GM18511 (cell line): ENCODE measurements around the gene CLIP4.

Source experiments
- ATAC-seq: cut with Tn5 transposase; IDR thresholded peaks from one replicate; pipeline ENCODE4 v1.9.1; 2021; ENCODE audit warnings: mild to moderate bottlenecking, moderate library complexity; ENCODE audit not compliant: unreplicated experiment

Gene CLIP4

DNA sequence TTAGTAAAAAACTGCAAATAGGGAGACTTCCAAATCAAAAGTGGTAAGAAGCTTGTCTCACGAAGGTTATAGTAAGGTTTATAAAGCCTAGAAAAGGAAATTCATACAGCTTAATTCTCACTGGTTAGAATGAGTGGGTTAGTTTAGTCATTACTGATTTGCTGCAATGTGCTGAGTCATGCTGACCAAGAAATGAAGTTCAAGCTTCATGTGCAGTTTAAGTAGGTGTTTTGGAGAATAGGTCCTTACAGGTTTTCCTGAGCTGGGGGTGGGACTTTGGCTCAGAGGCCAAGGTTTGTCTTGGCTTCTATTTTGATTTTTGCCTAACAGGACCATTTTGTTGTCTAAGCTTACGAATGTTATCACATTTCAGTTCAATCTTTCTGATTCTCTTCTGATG, 15.1 kb downstream of the CLIP4 start:
- ATAC-seq, result peak; percentile 81

DNA sequence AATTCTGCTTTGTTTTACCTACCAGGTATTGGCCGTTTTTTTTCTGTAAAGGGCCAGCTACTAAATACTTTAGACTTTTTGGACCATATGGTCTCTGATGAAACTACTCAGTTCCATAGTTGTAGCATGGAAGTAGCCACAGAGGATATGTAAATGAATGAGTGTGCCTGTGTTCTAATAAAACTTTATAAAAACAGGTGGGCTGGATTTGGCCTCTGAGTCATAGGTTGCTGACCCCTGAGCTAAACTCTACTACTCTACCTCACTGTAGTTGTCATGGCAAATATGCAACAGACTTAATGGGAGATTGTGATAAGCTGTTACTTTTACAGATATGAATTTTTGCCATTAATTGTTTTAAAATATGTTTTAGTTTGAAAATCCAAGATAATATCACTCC, 19.7 kb downstream of the CLIP4 start:
- ATAC-seq, result no peak

DNA sequence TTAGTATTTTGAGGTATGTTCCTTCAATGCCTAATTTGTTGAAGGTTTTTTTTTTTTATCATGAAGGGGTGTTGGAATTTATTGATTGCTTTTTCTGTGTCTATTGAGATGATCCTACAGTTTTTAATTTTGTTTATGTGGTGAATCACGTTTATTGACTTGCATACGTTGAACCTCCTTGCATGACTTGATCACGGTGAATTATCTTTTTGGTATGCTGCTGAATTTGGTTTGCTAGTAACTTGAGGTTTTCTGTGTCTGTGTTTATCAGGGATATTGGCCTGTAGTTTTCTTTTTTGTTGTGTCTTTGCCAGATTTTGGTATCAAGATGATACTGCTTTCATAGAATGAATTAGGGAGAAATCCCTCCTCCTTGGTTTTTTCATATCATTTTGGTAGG, 23.9 kb downstream of the CLIP4 start:
- no peak for ATAC-seq

DNA sequence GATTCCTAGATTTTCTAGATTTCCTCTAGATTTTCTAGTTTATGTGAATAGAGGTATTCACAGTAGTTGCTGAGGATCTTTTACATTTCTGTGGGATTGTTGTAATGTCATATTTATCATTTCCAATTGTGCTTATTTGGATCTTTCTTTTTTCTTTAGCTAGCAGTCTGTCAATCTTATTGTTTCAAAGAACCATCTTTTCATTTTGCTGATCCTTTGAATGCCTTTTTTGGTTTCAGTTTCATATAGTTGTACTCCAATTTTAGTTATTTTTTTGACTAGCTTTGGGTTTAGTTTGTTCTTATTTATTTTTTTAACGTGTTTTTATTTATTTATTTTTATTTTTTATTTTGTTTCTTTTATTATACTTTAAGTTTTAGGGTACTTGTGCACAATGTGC, 24.5 kb downstream of the CLIP4 start:
- no peak for ATAC-seq

DNA sequence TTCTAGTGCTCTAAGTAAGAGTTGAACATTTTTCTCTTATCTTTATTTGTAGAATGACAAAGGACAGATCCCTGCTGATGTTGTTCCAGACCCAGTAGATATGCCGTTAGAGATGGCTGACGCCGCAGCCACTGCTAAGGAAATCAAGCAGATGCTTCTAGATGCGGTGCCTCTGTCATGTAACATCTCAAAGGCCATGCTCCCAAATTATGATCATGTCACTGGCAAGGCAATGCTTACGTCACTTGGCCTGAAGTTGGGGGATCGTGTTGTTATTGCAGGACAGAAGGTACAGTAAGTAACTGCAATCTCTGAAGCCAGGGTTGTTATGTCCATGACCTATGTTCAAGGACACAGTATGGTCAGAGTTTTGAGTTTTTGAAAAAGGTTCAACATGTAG, 28.4 kb downstream of the CLIP4 start:
- no peak for ATAC-seq

DNA sequence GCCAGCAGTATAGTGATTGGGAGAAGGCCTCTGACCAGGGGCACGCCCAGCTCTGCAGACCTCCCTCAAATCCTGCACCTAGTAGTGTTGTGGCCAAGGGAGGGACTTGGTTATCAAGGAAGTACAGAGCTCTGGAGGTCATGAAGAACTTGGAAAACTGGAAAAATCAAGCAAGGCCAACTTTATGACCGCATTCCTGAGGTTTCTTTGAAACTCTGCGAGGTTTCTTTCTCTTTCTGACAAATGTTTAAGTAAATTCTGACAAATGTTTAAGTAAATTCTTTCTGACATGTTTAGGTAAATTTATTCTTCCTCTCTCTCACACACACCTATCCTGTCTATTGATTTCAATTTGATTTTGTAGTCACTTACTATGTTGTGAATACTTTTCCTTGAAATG, 31.0 kb downstream of the CLIP4 start:
- no peak for ATAC-seq

DNA sequence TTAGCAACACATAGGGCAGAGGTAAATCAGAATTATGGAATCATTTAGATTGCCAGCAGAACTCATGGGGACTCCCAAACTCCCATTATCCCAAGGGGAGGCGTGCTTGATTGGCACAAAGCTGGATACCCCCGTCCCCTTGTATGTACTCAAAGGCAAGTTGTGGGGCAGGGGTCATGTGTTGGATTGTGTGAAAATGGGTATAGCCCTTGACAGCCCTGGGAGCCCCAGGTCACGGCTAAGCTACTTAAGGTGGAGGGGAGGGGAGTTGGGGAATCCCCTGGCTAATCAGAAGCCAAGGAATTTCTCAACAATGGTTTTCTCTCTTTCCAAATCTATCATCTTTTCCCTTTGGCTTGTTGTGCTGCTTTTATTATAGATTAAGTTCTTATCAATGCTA, 32.7 kb downstream of the CLIP4 start:
- no peak for ATAC-seq

DNA sequence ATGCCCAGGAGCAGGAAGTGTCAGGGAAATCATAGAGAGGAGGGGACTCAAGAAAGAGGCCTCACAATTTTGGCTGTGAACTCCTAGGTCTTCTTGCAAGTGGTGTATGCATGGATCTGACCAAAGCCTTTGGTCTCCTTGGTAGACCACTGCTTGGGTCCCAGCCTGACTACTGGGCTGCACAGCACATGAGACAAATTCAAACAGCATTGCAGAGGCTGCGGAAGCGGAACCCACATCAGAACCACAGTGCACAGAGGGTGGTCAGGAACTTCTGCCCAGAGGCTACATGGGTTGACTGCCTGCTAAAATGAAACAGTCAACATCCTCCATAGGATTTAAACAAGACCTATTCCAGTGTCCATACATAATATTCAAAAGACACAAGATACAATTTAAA, 39.4 kb downstream of the CLIP4 start:
- no peak for ATAC-seq

DNA sequence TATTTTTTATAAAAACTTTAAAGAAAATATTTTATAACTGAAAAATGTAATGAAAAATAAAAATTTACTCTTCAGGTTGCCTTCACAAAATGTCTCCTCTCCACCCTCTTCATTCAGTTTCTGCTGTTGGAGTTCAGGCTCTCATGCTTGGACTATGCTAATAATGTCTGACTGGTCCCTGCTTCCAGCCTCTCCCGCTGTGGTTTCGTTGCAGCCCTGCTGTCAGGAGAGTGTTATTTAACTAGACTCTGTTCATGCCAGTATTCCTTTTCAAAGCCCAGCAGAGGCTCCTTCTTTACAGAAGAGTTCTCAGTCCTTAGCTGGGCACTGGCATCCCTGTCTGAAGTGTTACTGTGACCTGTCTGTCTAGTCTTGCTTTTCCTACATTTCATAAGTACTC, 40.4 kb downstream of the CLIP4 start:
- no peak for ATAC-seq

DNA sequence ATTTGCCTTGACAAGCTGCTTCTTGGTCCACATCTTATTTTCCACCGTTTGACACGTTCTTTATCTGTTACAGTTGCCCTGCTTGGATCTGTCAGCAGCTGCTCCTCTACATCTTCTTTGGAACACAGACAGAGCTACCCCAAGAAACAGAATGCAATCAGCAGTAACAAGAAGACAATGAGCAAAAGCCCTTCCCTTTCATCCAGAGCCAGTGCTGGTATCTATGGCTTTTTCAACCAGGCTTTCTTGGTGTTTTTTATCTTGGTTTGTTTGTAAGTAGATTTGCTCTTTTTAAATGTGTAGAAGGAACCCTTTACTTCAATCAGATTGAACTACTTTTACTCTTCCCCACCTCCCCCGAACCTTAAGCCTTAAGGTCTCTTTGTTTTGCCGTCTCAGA, 41.9 kb downstream of the CLIP4 start:
- ATAC-seq, result no peak

DNA sequence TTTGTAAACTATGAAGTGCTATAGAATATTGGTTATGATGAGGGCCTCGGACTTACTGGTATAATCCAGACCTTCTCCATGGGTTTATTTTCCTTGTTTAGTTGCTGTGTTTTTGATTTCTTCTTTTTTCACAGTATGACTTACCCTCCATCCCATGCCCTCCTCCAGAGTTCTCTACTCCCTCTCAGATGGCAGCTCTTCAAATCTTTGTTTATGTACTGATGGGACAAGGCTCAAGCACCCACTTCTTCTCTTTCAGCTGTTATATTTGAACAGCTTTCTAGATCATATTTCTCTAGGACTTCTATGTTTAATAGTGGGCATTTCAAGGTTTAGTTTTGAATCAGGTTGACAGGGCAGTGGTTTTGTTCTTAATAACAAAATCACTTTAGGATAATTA, 43.9 kb downstream of the CLIP4 start:
- no peak for ATAC-seq

DNA sequence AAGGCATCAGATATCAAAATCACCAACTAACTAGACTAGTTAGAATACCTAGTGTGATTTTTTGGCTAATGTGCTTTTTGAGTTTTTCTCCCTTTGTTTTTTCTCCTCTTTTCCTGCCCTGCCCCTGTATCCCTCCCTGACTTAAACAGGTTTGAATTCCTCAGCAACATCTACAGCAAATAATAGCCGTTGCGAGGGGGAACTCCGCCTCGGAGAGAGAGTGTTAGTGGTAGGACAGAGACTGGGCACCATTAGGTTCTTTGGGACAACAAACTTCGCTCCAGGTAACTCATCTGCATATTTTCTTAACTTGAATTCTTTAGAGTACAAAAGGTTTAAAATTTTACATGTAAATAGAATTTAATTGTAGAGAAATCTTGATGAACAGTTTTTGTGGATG, 45.0 kb downstream of the CLIP4 start:
- no peak for ATAC-seq

DNA sequence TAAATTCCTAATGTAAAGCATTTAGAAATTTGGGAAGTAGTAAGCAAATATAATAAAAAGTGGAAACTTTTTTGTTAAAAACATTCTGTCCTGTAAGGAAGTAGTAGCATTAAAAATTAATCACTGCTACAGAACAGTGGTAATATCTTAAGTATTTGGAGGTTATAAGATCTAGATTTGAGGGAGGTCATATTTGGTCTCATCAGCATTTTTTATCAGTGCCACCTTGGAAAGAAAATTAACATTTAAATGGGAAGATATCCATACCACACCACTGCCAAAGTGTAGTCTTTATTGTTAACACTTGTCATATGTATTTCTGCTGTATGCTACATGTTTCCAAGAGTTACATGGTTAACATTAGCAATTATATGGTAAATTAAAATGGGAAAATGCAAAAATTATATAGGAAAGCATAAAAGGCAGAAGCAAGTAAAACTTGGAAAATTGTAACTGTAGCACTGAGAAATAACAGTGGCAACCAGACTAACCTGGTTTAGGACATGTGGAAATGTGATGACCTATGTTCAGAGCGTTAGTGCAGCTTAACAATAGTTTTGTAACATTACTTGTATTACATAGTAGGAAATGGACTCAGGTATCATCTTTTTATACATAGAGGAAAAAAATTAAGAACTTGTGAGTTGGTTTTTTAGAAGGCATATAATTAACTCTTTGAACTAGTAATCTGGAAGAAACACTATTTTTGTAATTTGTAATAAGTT, 47.2 kb downstream of the CLIP4 start:
- ATAC-seq, result no peak

DNA sequence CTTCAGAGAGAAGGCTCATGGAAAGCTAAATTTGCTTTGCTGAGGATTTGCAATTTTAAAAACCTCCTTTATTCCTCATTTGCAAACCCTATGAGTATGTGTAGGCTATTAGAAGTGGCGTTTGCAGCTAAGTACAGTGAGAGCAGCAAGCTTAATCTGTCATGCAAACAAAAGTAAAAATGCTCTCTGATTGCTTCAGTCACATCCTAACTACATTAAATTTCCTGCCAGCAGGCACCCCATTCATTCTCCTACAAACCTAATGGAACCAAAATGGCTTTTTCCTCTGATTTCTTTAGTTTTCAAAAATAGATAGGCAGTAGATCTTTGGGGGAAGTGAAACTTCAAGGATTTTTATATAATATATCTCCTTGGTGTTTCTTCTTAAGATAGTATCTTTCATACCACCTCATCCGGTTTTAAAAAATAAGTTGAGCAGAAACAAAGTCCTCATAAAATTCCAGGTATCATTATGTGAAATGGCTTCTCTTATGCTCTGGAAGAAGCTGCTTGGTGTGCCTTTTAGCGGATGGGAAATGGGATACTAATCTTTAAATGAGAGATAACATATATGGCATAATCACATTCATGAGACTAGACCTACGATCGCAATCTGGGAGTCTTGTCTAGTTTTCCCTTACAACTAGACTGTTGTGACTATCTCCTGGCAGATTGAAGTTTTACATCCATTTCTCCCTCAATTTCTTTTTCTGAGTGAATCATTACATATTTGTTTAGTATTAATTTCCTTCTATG, 49.1 kb downstream of the CLIP4 start:
- ATAC-seq, result no peak

DNA sequence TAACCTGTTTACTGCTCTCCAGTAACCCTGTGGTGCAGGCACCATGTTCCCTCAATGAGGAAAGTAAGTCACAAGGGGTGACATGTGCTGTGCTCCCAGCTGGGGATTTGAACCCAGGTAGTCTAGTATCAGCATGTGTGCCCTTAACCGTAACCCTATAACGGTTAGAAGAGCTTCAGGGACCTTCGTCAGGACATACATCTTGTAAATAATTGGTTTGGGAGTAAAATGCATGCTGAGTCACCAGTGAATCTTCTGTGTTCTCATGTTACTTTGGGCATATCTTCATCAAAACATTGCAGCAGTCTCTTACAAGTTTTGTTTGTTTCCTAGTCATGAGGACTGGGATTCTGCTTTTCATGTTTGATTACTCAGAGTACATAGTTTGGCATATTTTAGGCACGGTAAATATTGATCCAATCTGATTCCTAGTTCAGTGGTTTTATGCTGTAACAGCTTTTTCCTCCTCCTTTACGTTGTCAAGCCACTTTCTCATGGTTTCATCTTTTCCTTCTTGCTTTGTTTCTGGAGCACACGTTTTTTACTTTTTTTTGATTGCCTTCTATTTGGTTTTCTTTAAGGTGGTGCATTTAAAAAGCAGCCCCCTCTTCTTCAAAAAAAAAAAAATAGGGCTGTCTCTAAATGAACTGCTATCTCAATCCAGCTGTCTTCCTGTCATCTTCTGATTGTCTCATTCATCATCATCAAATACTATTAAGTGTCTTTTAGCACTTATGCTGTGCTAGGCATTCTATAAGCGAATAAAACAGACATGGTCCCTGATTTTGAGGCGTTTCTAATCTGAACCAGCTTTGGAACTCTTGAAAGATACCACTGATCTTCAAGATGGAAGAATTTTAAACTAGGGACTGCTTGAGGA, 50.4 kb downstream of the CLIP4 start:
- ATAC-seq, result no peak

DNA sequence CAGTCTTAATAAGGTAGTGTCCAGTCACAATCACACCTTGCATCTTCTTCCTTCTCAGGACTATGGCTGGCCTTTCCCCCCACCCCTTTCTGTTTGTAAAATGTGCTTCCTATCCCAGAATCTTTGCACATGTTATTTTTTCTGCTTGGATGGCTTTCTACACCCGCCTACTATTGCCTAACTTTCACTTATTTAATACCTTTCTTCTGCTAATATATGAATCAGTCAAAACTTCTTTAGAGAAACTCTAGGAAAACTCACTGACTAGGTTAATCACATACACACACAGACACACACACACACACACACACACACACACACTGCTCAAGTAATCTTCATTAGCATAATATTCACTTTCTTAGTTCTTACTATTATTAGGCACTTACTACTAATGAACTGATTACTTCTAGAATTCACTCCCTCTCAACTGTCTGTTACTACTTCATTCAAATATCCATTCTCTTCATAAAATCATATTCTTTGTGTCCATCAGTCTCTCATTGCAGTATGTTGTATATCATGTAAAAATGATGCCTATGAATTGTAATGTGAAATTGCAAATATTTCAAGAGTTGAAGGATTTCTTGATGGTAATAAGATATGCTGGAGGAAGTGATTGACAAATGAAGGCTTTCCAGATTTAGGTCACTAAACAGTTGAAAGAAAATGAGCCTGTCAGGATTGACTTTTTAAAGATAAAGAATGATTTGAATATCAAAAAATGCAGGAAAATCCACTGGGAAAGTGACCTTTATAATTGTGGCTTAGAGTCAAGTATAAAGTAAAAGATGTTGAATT, 51.2 kb downstream of the CLIP4 start:
- no peak for ATAC-seq

DNA sequence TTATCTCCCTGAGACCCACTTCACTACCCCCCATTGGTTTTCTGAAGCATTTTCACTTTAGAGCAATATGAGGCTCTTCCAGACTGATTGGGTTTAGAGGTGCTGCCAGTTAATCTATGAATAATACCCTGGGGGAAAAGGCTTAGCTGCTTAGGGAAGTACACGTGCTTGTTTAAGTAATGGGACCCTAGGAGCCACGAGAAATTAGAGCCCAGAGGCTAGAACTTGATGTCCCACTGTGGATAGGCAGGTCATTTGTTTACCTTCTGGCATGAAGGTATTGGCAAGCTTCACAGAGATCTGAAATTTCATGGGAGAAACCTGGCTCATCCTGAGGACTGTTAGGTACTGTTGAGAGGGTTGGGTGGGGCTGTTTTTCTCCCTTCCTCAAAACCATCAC, 59.7 kb downstream of the CLIP4 start:
- ATAC-seq, result no peak

DNA sequence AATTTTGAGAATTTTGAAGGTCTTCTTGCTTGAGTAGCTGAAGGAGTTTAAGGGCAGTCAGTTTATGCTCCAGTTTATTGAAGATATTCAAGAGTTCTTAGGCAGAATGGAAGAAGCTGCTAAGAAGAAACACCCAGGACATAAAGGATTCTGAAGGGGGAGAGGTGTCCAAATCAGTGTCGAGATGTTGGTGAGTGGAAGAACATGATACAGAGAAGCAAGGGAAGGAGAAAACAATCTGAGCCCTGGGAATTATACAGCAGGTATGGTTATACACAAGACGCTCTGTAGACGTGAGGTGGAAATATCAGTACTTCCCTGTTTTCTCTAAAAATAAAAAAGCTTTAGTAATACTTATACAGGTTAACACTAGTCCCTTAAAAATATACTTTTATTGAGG, 60.1 kb downstream of the CLIP4 start:
- ATAC-seq, result no peak

DNA sequence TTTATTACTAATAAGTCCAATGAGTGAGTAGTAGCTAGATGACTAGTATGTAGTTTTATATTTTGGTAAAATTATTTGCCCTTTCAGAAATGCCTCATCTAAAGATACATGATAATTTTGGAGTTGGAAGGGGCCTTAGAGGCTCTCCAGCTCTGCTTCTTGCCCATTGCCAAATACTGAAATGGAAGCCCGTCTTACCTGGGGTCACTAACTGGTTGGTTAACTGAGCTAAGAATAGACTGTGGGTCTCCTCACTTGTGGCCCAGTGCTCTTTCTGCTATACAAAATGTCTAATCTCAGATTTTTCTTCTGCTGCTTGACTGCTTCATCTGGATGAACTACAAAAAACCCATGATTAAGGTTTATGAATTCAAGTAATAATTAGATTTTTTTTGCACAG, 67.1 kb downstream of the CLIP4 start:
- ATAC-seq, result no peak

DNA sequence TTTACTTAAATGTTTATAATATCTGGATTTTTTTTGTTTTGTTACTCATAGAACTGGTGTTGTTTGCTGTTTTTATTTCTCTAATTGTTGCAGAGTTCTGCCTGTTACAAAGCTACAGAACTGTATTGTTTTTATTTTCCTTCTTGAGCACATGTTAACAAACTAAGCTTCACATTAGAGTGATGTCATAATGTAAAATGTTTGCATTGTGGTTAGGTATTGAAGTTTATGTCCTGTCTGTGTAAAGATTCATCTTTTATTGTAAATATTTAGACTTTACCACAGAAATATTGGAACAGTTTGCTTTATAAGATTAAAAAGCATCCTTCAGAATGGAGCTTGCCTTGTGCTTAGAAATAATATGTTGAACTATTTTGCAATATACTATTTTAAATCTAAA, 67.7 kb downstream of the CLIP4 start:
- no peak for ATAC-seq

DNA sequence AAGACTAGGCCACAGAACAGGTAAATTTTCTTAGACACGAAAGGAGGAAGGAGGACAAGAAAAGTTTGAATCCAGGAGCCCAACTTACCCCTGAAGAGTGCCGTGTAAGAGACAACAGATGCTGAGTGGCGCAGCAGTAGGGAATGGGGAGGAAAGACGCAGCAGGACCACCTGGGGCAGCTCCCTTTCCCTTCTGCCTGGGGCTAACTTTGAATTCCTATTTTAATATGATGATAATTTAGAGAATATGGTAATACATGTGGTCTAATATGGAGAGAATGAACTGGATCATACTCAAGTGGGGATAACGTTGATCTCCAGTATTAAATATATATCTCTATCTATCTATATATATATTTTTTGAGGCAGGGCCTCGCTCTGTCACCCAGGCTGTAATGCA, 69.3 kb downstream of the CLIP4 start:
- no peak for ATAC-seq
